ENCODE data around the gene TMEM220.

DNA sequence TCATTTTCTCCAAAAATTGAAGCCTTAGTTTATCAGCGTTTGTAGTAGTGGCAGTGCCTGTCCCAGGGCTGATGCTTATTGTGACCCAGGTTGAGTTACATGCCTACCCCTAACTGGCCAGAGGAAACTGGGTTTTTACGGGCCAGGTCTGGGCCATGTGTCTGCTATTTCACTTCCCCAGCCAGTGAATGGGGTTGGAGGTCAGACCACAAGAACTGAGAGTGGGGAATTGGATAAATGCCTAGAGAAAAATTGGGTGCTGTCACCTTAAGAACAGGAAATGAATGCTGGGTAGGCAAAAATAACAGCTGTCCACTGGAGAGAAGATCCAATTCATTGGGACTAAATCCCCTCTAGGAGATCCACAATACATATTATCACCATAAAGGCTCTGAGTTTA is 27.2 kb downstream of the TMEM220 start:
- TF ChIP-seq, protein P1, sequence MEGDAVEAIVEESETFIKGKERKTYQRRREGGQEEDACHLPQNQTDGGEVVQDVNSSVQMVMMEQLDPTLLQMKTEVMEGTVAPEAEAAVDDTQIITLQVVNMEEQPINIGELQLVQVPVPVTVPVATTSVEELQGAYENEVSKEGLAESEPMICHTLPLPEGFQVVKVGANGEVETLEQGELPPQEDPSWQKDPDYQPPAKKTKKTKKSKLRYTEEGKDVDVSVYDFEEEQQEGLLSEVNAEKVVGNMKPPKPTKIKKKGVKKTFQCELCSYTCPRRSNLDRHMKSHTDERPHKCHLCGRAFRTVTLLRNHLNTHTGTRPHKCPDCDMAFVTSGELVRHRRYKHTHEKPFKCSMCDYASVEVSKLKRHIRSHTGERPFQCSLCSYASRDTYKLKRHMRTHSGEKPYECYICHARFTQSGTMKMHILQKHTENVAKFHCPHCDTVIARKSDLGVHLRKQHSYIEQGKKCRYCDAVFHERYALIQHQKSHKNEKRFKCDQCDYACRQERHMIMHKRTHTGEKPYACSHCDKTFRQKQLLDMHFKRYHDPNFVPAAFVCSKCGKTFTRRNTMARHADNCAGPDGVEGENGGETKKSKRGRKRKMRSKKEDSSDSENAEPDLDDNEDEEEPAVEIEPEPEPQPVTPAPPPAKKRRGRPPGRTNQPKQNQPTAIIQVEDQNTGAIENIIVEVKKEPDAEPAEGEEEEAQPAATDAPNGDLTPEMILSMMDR (IDR thresholded peaks at IDR 0.05) = no peak
- TF ChIP-seq ZFX (IDR thresholded peaks at IDR 0.05; ENCODE audit: borderline replicate concordance) = no peak
